Sigmoid colon (tissue), 4 donors: Measurements from ENCODE around the gene TNPO3.

ENCODE experiments used
- POLR2A ChIP-seq, 2 donors: fragments of 450-650 bp; IDR thresholded peaks; one replicate each; pipeline ENCODE4 v1.6.1; 2016; ENCODE audit warnings: antibody characterized with exemption in 2 of 2, mild to moderate bottlenecking in 2 of 2, moderate library complexity in 2 of 2
- POLR2AphosphoS5 ChIP-seq, 4 donors: sonication (generic); formaldehyde crosslinking; IDR thresholded peaks; one replicate each; pipeline ENCODE4 v1.6.1; 2017; ENCODE audit warnings: antibody characterized with exemption in 4 of 4
- TF ChIP-seq, protein P1 (sequence below), 4 experiments: fragments of 450-650 bp in 3 of 4; fragments of 200-600 bp in 1 of 4; IDR thresholded peaks; one replicate each; pipeline ENCODE4 v1.5.1; 2016 to 2019; ENCODE audit warnings: antibody characterized with exemption in 4 of 4, mild to moderate bottlenecking in 3 of 4, moderate library complexity in 2 of 4

- TF ChIP-seq POLR2AphosphoS5 (IDR thresholded peaks at IDR 0.05) = no peak
- no peak for TF ChIP-seq POLR2A (IDR thresholded peaks at IDR 0.05)
- TF ChIP-seq, protein P1, sequence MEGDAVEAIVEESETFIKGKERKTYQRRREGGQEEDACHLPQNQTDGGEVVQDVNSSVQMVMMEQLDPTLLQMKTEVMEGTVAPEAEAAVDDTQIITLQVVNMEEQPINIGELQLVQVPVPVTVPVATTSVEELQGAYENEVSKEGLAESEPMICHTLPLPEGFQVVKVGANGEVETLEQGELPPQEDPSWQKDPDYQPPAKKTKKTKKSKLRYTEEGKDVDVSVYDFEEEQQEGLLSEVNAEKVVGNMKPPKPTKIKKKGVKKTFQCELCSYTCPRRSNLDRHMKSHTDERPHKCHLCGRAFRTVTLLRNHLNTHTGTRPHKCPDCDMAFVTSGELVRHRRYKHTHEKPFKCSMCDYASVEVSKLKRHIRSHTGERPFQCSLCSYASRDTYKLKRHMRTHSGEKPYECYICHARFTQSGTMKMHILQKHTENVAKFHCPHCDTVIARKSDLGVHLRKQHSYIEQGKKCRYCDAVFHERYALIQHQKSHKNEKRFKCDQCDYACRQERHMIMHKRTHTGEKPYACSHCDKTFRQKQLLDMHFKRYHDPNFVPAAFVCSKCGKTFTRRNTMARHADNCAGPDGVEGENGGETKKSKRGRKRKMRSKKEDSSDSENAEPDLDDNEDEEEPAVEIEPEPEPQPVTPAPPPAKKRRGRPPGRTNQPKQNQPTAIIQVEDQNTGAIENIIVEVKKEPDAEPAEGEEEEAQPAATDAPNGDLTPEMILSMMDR (IDR thresholded peaks at IDR 0.05) = no peak
Observed at GRCh38 chr7:128941946-128942526, 112.9 kb downstream of the TNPO3 start.
